IMR-90 (cell line): ENCODE data around the gene FLCN. TPM values are rescaled to one million over a fixed set of nuclear protein-coding genes. Genes with fewer than 3 reads are reported as not detected.

Experiments used
- ATAC-seq: fragments of 200-7000 bp; cut with Tn5 transposase; 2 replicates; pipeline ENCODE4 v1.9.1; 2020; ENCODE audit warnings: low read depth, mild to moderate bottlenecking, moderate library complexity
- BruUV-seq: library from RNA; stranded (reverse); fragments of 400-500 nt; replicated peaks from 2 replicates; lab custom pipeline; 2021; lab: Mats Ljungman, UMichigan
- CTCF ChIA-PET: fragments of 300-600 bp; formaldehyde crosslinking; extraction: SDS; loops from one replicate; lab custom pipeline; 2021; ENCODE audit warnings: antibody characterized with exemption; lab: Yijun Ruan, JAX
- POLR2A ChIA-PET: fragments of 300-600 bp; sonication (Branson Sonifier 250); formaldehyde crosslinking; loops from one replicate; lab custom pipeline; 2022; ENCODE audit warnings: antibody characterized with exemption; ENCODE audit not compliant: unreplicated experiment; lab: Charles Lee
- DNase-seq: peaks from one replicate; pipeline ENCODE4 v3.0.0; 2013
- H2AFZ ChIP-seq: replicated peaks from 2 replicates; pipeline ENCODE3; 2013; ENCODE audit warnings: low read length, mild to moderate bottlenecking; ENCODE audit not compliant: poor library complexity
- H2AK5ac ChIP-seq: 2 replicates; pipeline ENCODE4 v1.6.1; 2013; ENCODE audit warnings: low read depth, low read length, inconsistent platforms
- H2AK9ac ChIP-seq: replicated peaks from 2 replicates; pipeline ENCODE3; 2013; ENCODE audit warnings: mild to moderate bottlenecking, low read depth, low read length, moderate library complexity; ENCODE audit not compliant: poor library complexity
- H2BK120ac ChIP-seq: 2 replicates; pipeline ENCODE4 v1.6.1; 2013; ENCODE audit warnings: low read depth, low read length, inconsistent platforms
- H2BK15ac ChIP-seq: 3 replicates; pipeline ENCODE4 v1.6.1; 2013; ENCODE audit warnings: low read depth, low read length, inconsistent platforms
- H2BK20ac ChIP-seq: 2 replicates; pipeline ENCODE4 v1.6.1; 2013; ENCODE audit warnings: low read depth, mild to moderate bottlenecking, inconsistent platforms, low read length, moderate library complexity
- H2BK5ac ChIP-seq: 2 replicates; pipeline ENCODE4 v1.6.1; 2013; ENCODE audit warnings: mild to moderate bottlenecking, low read depth, low read length, inconsistent platforms; ENCODE audit not compliant: poor library complexity, severe bottlenecking
- H3K14ac ChIP-seq: replicated peaks from 2 replicates; pipeline ENCODE4 v1.6.1; 2013; ENCODE audit warnings: low read depth, low read length, inconsistent platforms
- H3K18ac ChIP-seq: 2 replicates; pipeline ENCODE4 v1.6.1; 2013; ENCODE audit warnings: low read depth, low read length, control low read depth
- H3K23ac ChIP-seq: 2 replicates; pipeline ENCODE4 v1.6.1; 2013; ENCODE audit warnings: low read depth, low read length, inconsistent platforms
- H3K27ac ChIP-seq: 2 replicates; pipeline ENCODE4 v1.5.1; 2013; ENCODE audit warnings: mild to moderate bottlenecking, control low read depth, low read length; ENCODE audit not compliant: insufficient read depth
- H3K27me3 ChIP-seq: 2 replicates; pipeline ENCODE4 v1.6.1; 2013; ENCODE audit warnings: low read length; ENCODE audit not compliant: control insufficient read depth, insufficient read depth
- H3K36me3 ChIP-seq: 2 replicates; pipeline ENCODE4 v1.6.1; 2013; ENCODE audit warnings: low read length, mixed read lengths; ENCODE audit not compliant: control insufficient read depth, insufficient read depth
- H3K4ac ChIP-seq: 2 replicates; pipeline ENCODE4 v1.6.1; 2013; ENCODE audit warnings: low read depth, low read length, inconsistent platforms
- H3K4me1 ChIP-seq: 2 replicates; pipeline ENCODE4 v1.6.1; 2013; ENCODE audit warnings: low read length, mixed read lengths; ENCODE audit not compliant: control insufficient read depth, insufficient read depth
- H3K4me2 ChIP-seq: 2 replicates; pipeline ENCODE4 v1.6.1; 2013; ENCODE audit warnings: low read depth, mild to moderate bottlenecking, control low read depth, low read length, moderate library complexity
- H3K4me3 ChIP-seq: 2 replicates; pipeline ENCODE4 v1.5.1; 2013; ENCODE audit warnings: low read depth, mild to moderate bottlenecking, control low read depth, low read length, moderate library complexity; ENCODE audit not compliant: insufficient read depth
- H3K56ac ChIP-seq: 2 replicates; pipeline ENCODE4 v1.6.1; 2013; ENCODE audit warnings: low read length, inconsistent platforms; ENCODE audit not compliant: insufficient read depth; ENCODE audit errors: extremely low read depth
- H3K79me1 ChIP-seq, 2 experiments: 2 replicates each; pipeline ENCODE4 v1.6.1; 2013; ENCODE audit warnings: low read length in 2 of 2, inconsistent platforms in 1 of 2, low read depth in 1 of 2
- H3K9ac ChIP-seq: 2 replicates; pipeline ENCODE4 v1.6.1; 2013; ENCODE audit warnings: low read depth, low read length, control low read depth
- H3K9me1 ChIP-seq: 2 replicates; pipeline ENCODE4 v1.6.1; 2013; ENCODE audit warnings: low read length, inconsistent platforms; ENCODE audit not compliant: insufficient read depth
- H3K9me3 ChIP-seq: 2 replicates; pipeline ENCODE4 v1.6.1; 2013; ENCODE audit warnings: low read length; ENCODE audit not compliant: control insufficient read depth, insufficient read depth
- H4K20me1 ChIP-seq: 2 replicates; pipeline ENCODE4 v1.6.1; 2013; ENCODE audit warnings: low read length, inconsistent platforms; ENCODE audit not compliant: insufficient read depth
- H4K5ac ChIP-seq: 2 replicates; pipeline ENCODE4 v1.6.1; 2013; ENCODE audit warnings: mild to moderate bottlenecking, low read depth, low read length, control low read depth
- H4K8ac ChIP-seq, 2 experiments: 2 replicates each; pipeline ENCODE4 v1.6.1; 2013; ENCODE audit warnings: low read depth in 2 of 2, low read length in 2 of 2, control low read depth in 1 of 2, inconsistent platforms in 1 of 2
- H4K91ac ChIP-seq: 2 replicates; pipeline ENCODE4 v1.6.1; 2013; ENCODE audit warnings: low read depth, low read length, inconsistent platforms; ENCODE audit not compliant: insufficient read depth
- BHLHE40 ChIP-seq: fragments of 150-350 bp; IDR thresholded peaks from 2 replicates; pipeline ENCODE4 v1.6.1; 2016; ENCODE audit warnings: mild to moderate bottlenecking, low read depth, low read length
- CEBPB ChIP-seq: IDR thresholded peaks from 2 replicates; pipeline ENCODE4 v1.6.1; 2012; ENCODE audit warnings: low read depth, low read length, improper control_type of control experiment
- CHD1 ChIP-seq: IDR thresholded peaks from 2 replicates; pipeline ENCODE4 v1.6.1; 2012; ENCODE audit warnings: low read depth, low read length, improper control_type of control experiment
- CTCF ChIP-seq: conservative IDR thresholded peaks from 2 replicates; pipeline ENCODE4 v1.5.1; 2012; ENCODE audit warnings: mild to moderate bottlenecking, low read depth, low read length, improper control_type of control experiment
- ELK1 ChIP-seq: fragments of 150-350 bp; IDR thresholded peaks from 2 replicates; pipeline ENCODE4 v1.6.1; 2016; ENCODE audit warnings: low read depth, mild to moderate bottlenecking, low read length, moderate library complexity, borderline replicate concordance
- FOS ChIP-seq: fragments of 150-350 bp; IDR thresholded peaks from 2 replicates; pipeline ENCODE4 v1.6.1; 2016; ENCODE audit warnings: low read depth, low read length
- MAFK ChIP-seq: IDR thresholded peaks from 2 replicates; pipeline ENCODE4 v1.6.1; 2012; ENCODE audit warnings: low read depth, low read length, improper control_type of control experiment
- MAZ ChIP-seq: IDR thresholded peaks from 2 replicates; pipeline ENCODE4 v1.6.1; 2012; ENCODE audit warnings: low read depth, mild to moderate bottlenecking, low read length, improper control_type of control experiment, moderate library complexity, borderline replicate concordance
- MXI1 ChIP-seq: IDR thresholded peaks from 2 replicates; pipeline ENCODE4 v1.6.1; 2012; ENCODE audit warnings: low read depth, mild to moderate bottlenecking, low read length, moderate library complexity, borderline replicate concordance
- POLR2A ChIP-seq: IDR thresholded peaks from 2 replicates; pipeline ENCODE4 v1.6.1; 2012; ENCODE audit warnings: mild to moderate bottlenecking, low read depth, low read length
- RAD21 ChIP-seq: IDR thresholded peaks from 2 replicates; pipeline ENCODE4 v1.6.1; 2012; ENCODE audit warnings: low read length, improper control_type of control experiment
- RCOR1 ChIP-seq: IDR thresholded peaks from 2 replicates; pipeline ENCODE4 v1.6.1; 2012; ENCODE audit warnings: mild to moderate bottlenecking, low read length, improper control_type of control experiment; ENCODE audit not compliant: insufficient replicate concordance
- RFX5 ChIP-seq: IDR thresholded peaks from 2 replicates; pipeline ENCODE4 v1.8.0; 2012; ENCODE audit warnings: low read depth, mild to moderate bottlenecking, low read length, moderate library complexity
- USF2 ChIP-seq: fragments of 150-350 bp; IDR thresholded peaks from 2 replicates; pipeline ENCODE4 v1.6.1; 2017; ENCODE audit warnings: mild to moderate bottlenecking, antibody characterized with exemption, low read length, low read depth
- WGBS, 2 experiments: methylation state at CpG; one replicate each; pipeline versions ENCODE4 v1.1.5 to v1.1.7; 2013; ENCODE audit warnings: missing lambda C conversion rate in 2 of 2; ENCODE audit not compliant: insufficient read length in 1 of 2; ENCODE audit errors: extremely low coverage in 2 of 2; 5-methylcytosine and 5-hydroxymethylcytosine counted together
- dilution Hi-C: fragments of 300-500 bp; cut with HindIII; formaldehyde crosslinking; loops from one replicate; pipeline ENCODE4 v1.14.3; 2018; ENCODE audit warnings: low sequenced_read_pairs; ENCODE audit not compliant: unreplicated experiment
- in situ Hi-C: fragments of 300-500 bp; cut with MboI; formaldehyde crosslinking; loops from 3 replicates; pipeline ENCODE4 v1.14.3; 2019; ENCODE audit warnings: low sequenced_read_pairs, inconsistent platforms, mixed read lengths
- intact Hi-C: fragments of 100-400 bp; cut with micrococcal nuclease; formaldehyde crosslinking; loops from 2 replicates; pipeline ENCODE4 v1.10.0; 2022
- polyA plus RNA-seq, 3 experiments: library from polyadenylated mRNA; depleted of rRNA; stranded (reverse); fragments of >200 nt; gene quantifications; 2 replicates each; pipeline ENCODE4 v1.2.3, GENCODE V29; 2012; ENCODE audit warnings: low replicate concordance in 1 of 3
- total RNA-seq: library from RNA; depleted of rRNA; stranded (reverse); fragments of >200 nt; gene quantifications from 2 replicates; pipeline ENCODE4 v1.2.3, GENCODE V29; 2012

FLCN gene
- total and polyA plus RNA-seq, 2 of the 4 experiments (the other 2 are of a cell fraction), result 16.8 to 24.8 TPM

GRCh38 chr17:17228521-17229279 is 8.3 kb downstream of the FLCN start:
- no peak overlapping the region for H2BK20ac ChIP-seq
- dilution Hi-C loops, result no loop called here
- H4K91ac ChIP-seq, result no peak overlapping the region
- no peak overlapping the region for H3K14ac ChIP-seq
- H3K9ac ChIP-seq, result no peak overlapping the region
- no peaks in the 10 kb centered on the region for H3K27me3 ChIP-seq
- intact Hi-C loops, result no loop called here
- no peak overlapping the region for H4K8ac ChIP-seq
- no peak overlapping the region for H3K27ac ChIP-seq
- no peak overlapping the region for H4K5ac ChIP-seq
- H3K18ac ChIP-seq, result no peak overlapping the region
- no peak overlapping the region for H2AK5ac ChIP-seq
- TF ChIP-seq CEBPB, result no peak
- no peak for TF ChIP-seq FOS
- no peak for TF ChIP-seq RAD21
- no peak for TF ChIP-seq CHD1
- no peak for TF ChIP-seq USF2
- no peak for TF ChIP-seq MAFK
- no peak for TF ChIP-seq ELK1
- TF ChIP-seq POLR2A, result no peak
- no peak for TF ChIP-seq BHLHE40
- no peak for TF ChIP-seq MXI1
- no peak for TF ChIP-seq CTCF
- TF ChIP-seq RFX5, result no peak
- no peak for TF ChIP-seq RCOR1
- TF ChIP-seq MAZ, result no peak
- ChIA-PET CTCF (no interaction called here), POLR2A (no interaction called here)
- no peaks in the 10 kb centered on the region for H3K4me1 ChIP-seq
- DNase-seq, result no peak
- no peaks in the 10 kb centered on the region for H3K9me3 ChIP-seq
- H3K9me1 ChIP-seq, result no peaks in the 10 kb centered on the region
- ATAC-seq, result no peak
- in situ Hi-C loops, result no loop called here
- H3K23ac ChIP-seq, result no peak overlapping the region
- no peak overlapping the region for H2AFZ ChIP-seq
- BruUV-seq, result no TSS peak
- H3K4me3 ChIP-seq, result no peak overlapping the region
- no peak overlapping the region for H3K4ac ChIP-seq
- peaks cover 78% of the 10 kb centered on the region for H3K36me3 ChIP-seq
- no peak overlapping the region for H3K56ac ChIP-seq
- no peak overlapping the region for H2BK15ac ChIP-seq
- 99% methylated on average over 11 of the region's 17 CpGs; no CpG with 5 or more reads in 1 of the 2 experiments for WGBS, 2 experiments
- peaks cover 46% of the 10 kb centered on the region for H4K20me1 ChIP-seq
- H2BK5ac ChIP-seq, result no peak overlapping the region
- H2BK120ac ChIP-seq, result no peak overlapping the region
- H3K79me1 ChIP-seq, result peaks cover 9 to 60% of the 10 kb centered on the region in 2 experiments
- no peak overlapping the region for H3K4me2 ChIP-seq
- H2AK9ac ChIP-seq, result no peak overlapping the region
